IPS-18c (cell line): Measurements from ENCODE around the gene OCEL1.

Source experiments
- H3K4me3 ChIP-seq: 2 replicates; pipeline ENCODE4 v1.7.0; 2013; ENCODE audit warnings: low read depth, mild to moderate bottlenecking, low read length, moderate library complexity; ENCODE audit not compliant: insufficient read depth
- H3K9me3 ChIP-seq: one replicate; pipeline ENCODE4 v1.6.1; 2013; ENCODE audit warnings: mild to moderate bottlenecking, low read length, moderate library complexity; ENCODE audit not compliant: control insufficient read depth, insufficient read depth

Gene OCEL1

DNA sequence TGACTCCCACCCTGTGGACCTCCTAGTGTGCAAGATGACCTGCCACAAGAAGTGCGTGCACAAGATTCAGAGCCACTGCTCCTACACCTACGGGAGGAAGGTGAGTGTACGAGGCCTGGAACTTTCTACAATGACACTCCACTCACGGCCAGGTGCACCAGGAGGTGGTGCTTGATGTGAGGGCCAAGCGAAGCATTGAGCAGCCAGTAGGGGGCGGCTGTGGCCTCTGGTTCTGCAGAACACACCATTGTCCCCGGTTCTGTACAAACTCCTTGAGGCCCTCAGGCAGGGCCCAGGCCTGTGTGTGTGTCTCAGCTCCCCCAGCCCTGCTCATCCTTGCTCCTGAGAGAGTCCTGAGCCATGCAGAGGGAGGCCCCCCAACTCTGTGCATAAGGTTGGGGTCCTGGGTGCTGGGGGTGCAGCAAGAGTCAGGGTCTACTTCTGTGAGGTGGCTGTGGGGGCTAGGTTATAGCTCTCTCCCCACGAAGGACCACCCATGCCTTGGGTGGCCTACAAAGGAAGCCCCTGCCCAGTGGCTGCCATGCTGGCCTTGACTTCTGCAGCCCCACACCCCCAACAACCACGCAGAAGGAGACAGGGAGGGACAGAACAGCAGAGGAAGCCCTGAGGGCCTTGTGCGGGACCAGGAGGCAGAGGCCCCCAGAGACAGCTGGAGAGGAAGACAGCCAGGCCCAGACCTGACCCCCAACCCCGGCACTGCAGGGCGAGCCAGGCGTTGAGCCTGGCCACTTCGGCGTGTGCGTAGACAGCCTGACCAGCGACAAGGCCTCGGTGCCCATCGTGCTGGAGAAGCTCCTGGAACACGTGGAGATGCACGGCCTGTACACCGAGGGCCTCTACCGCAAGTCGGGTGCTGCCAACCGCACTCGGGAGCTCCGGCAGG lies 20.5 kb upstream of the OCEL1 start:
- no peak overlapping the region for H3K4me3 ChIP-seq
- no peaks in the 10 kb centered on the region for H3K9me3 ChIP-seq

GRCh38 chr19:17206736-17207581 lies 19.1 kb upstream of the OCEL1 start:
- Histone ChIP-seq H3K4me3 (no peak overlapping the region), H3K9me3 (no peaks in the 10 kb centered on the region)

DNA sequence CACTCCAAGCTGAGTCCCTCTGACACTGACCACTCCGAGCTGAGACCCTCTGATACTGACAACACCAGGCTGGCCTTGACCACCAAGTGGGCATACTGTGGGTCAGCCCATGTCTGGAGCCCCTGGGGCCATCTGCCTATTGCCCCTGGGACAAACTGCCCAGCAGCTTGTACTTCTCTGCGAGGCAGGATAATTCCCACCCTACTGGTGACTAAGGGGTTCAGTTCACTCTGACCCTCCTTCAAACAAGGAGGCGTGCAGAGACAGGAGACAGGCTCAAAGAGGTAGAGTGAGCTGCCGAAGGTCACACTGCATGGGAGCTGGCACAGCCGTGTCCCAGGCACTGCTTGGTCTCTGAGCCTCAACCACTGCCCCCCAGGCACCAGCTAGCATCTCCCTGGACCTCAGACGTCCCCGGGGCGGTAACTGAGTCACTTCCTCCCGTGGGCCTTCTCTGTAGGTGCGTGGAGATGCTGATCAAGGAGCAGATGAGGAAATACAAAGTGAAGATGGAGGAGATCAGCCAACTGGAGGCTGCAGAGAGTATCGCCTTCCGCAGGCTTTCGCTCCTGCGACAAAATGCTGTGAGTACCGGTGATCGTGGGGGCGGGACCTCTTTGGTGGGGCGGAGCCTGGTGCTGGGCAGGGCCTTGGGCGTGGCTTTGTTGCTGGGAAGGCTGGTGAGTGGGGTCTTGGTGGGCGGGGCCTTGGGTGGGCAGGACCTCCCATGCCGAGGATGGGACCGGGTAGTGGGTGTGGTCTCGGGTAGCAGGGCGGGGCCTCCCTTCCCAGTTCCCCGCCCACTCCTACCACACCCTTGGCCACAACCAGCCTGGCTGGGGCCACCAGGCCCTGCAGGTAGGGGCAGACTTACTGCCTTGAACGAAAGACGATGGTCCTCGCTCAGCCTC lies 16.6 kb upstream of the OCEL1 start:
- peak overlapping the region; percentile 32; the same call in 1 of the 2 replicates for H3K4me3 ChIP-seq
- peaks cover 2% of the 10 kb centered on the region for H3K9me3 ChIP-seq

- H3K4me3 ChIP-seq = no peak overlapping the region
- peaks cover 2% of the 10 kb centered on the region for H3K9me3 ChIP-seq
Measured at GRCh38 chr19:17210296-17210695, 15.7 kb upstream of the OCEL1 start.

DNA sequence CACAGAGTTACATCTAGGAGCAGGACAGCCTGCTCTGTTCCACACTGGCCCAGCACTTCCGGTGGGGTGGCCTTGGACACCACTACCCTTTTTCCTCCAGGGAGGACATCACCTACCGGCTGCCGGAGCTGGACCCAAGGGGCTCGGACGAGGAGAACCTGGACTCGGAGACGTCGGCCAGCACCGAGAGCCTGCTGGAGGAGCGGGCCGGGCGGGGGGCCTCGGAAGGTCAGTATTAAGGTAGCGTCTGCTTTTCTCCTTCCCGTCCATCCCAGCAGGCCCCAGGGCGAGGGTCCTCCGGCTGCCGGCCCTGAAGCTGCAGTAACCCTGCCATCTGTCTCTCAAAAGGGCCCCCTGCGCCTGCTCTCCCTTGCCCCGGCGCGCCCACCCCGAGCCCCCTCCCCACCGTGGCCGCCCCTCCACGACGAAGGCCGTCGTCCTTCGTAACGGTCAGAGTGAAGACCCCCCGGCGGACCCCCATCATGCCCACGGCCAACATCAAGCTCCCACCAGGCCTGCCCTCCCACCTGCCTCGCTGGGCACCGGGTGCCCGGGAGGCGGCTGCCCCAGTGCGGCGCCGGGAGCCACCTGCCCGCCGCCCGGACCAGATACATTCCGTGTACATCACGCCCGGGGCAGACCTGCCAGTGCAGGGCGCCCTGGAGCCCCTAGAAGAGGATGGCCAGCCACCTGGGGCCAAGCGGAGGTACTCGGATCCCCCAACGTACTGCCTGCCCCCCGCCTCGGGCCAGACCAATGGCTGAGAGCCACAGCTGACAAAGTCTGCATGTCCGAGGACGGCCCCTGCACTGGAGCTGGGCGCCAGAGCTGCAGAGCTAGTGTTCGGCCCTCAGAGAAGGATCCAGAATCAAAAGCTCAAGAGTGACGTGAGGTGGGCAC lies 14.2 kb upstream of the OCEL1 start:
- Histone ChIP-seq H3K4me3 (no peak overlapping the region), H3K9me3 (peaks cover 2% of the 10 kb centered on the region)

GRCh38 chr19:17213334-17213733 lies 12.7 kb upstream of the OCEL1 start:
- Histone ChIP-seq H3K4me3 (no peak overlapping the region), H3K9me3 (peaks cover 2% of the 10 kb centered on the region)

DNA sequence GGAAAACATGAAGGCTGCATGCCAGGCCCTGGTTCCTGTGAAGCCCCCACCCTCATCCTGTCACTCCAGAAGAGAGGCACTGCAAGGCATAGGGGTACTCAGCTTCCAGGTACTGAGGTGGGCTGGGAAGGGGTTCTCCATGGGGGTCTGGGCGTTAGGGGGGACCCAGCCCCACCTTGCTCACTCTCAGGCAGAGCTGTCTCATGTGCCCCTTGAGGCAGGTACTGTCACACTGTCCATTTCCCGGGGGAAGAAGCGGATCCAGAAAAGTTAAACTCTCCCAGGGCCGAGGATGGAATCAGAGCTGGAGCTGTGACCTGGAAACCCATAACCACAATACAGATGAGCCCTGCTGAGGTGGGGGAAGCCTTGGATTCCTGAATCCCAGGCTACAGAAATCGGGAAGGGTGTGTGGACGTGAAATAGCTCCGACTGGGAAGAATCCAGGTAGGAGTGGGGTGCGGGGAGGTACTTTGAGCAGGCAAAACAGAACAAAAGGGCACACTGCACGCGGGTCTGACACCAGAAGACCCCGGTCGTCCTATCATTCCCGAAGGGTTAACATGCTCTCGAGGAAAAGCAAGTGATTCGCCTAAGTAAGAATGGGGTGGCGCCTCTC lies 11.4 kb upstream of the OCEL1 start:
- Histone ChIP-seq H3K9me3 (peaks cover 2% of the 10 kb centered on the region), H3K4me3 (peak overlapping the region; percentile 91)

GRCh38 chr19:17215127-17215971 lies 10.7 kb upstream of the OCEL1 start, which contains the start of gene USE1:
TSS of gene USE1 (plus strand) at chr19:17215357. CDS start at chr19:17215406, 49 bp downstream.
- Histone ChIP-seq H3K9me3 (peaks cover 2% of the 10 kb centered on the region), H3K4me3 (peak within 1 kb of the TSS; percentile 91)

DNA sequence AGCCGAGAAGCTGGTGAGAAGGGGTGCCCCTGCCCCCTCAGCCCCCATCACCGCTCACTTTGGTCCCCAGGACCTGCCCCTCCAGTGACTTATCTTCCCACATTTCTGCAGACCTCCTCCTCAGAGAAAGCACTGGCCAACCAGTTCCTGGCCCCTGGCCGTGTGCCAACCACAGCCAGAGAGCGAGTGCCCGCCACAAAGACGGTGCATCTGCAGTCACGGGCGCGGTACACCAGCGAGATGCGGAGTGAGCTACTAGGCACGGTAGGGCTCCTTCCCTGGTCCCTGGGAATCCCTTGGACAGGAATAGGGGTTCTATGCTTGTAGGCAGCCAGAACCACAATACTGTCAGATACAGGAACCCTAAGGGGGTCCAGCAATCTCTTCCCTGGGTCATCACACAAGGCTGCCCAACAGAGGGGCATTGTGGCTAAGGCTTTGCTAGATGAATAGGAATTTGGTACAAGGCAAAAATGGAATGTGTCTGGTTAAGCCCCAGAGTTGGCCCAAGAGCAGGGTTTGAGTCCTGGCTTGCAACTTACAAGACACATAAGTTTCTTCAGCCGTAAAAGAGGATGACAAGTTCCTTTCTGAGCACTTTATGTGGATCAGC lies 9.9 kb upstream of the OCEL1 start:
- Histone ChIP-seq H3K9me3 (peaks cover 2% of the 10 kb centered on the region), H3K4me3 (no peak overlapping the region; the same call in 1 of the 2 replicates)

DNA sequence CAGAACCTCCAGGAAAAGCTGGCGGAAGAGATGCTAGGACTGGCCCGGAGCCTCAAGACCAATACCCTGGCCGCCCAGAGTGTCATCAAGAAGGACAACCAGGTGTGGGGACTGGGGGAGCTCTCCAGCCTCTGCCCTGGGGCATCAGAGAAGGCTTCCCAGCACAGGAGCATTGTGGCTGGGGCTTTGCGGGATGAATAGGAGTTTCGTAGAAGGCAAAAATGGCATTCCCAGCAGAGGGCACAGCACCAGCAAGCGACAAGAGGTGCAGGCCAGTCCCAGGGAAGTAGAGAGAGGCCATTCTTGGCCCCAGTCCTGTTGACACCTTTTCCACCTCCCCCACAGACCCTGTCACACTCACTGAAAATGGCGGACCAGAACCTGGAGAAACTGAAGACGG lies 6.7 kb upstream of the OCEL1 start:
- no peaks in the 10 kb centered on the region for H3K9me3 ChIP-seq
- H3K4me3 ChIP-seq = no peak overlapping the region

- no peaks in the 10 kb centered on the region for H3K9me3 ChIP-seq
Measured at GRCh38 chr19:17220207-17220758, 5.7 kb upstream of the OCEL1 start.

DNA sequence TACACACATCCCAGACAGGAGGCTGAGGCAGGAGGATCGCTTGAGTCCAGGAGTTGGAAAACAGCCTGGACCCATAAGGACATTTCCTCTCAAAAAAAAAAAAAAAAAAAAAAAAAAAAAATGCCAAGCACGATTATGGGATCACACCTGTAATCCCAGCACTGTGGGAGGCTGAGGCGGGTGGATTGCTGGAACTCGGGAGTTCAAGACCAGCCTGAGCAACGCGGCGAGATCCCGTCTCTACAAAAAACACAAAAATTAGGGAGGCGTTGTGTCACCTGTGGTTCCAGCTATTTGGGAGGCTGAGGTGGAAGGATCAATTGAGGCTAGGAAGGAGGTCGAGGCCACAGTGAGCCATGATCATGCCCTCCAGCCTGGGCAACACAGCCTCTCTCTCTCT lies 973 bp upstream of the OCEL1 start:
- no peaks in the 10 kb centered on the region for H3K9me3 ChIP-seq
- H3K4me3 ChIP-seq = no peak overlapping the region

More at GRCh38 chr19:17220207-17220758, 5.7 kb upstream of the OCEL1 start:
- no peak overlapping the region for H3K4me3 ChIP-seq

GRCh38 chr19:17227798-17228367 lies 1.9 kb downstream of the OCEL1 start:
- H3K4me3 ChIP-seq = no peak overlapping the region
- no peaks in the 10 kb centered on the region for H3K9me3 ChIP-seq

DNA sequence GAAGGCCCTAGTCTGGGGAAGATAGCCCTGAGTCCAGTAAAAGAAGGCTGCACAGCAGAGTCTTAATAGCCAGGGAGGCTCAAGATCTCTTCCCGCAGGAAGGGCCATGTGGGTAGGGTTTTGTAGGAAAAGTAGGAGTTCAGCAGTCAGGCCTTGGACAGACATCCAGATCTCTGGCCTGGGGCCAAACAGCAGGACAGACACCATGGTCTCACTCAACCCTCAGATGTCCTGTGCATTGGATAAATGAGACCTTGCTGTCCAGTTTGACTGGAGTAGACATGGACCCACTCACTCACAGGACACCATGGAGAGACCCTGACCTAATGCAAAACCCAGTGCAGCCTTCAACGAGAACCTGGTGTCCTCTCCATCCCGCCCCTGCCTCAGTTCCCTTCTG lies 3.9 kb downstream of the OCEL1 start:
- no peaks in the 10 kb centered on the region for H3K9me3 ChIP-seq
- H3K4me3 ChIP-seq = no peak overlapping the region
